ENCODE measurements around the gene BRIX1. TPM values are rescaled to one million over a fixed set of nuclear protein-coding genes. Genes with fewer than 3 reads are reported as not detected.

Gene BRIX1
- total RNA-seq, 1 experiment from 2014 or later: 47.0 TPM

GRCh38 chr5:34929720-34930461 is 14.4 kb downstream of the BRIX1 start:
- CTCF ChIA-PET: interaction anchor here (0.6 to 1.7 kb wide), 8 partner anchors 9 to 1681 kb away, joined by 3 to 7 read pairs (median 4); partner anchors contain the start of genes BRIX1 and RAD1
- TF ChIP-seq, protein P1, sequence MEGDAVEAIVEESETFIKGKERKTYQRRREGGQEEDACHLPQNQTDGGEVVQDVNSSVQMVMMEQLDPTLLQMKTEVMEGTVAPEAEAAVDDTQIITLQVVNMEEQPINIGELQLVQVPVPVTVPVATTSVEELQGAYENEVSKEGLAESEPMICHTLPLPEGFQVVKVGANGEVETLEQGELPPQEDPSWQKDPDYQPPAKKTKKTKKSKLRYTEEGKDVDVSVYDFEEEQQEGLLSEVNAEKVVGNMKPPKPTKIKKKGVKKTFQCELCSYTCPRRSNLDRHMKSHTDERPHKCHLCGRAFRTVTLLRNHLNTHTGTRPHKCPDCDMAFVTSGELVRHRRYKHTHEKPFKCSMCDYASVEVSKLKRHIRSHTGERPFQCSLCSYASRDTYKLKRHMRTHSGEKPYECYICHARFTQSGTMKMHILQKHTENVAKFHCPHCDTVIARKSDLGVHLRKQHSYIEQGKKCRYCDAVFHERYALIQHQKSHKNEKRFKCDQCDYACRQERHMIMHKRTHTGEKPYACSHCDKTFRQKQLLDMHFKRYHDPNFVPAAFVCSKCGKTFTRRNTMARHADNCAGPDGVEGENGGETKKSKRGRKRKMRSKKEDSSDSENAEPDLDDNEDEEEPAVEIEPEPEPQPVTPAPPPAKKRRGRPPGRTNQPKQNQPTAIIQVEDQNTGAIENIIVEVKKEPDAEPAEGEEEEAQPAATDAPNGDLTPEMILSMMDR (IDR thresholded peaks at IDR 0.05; ENCODE audit: unreplicated experiment): no peak
- DNase-seq: peak; percentile 82
- peaks cover 17% of the 10 kb centered on the region for H3K4me1 Mint-ChIP-seq (ENCODE audit: low read depth, unreplicated experiment)
- H3K9me3 Mint-ChIP-seq (ENCODE audit: low read depth, unreplicated experiment): no peaks in the 10 kb centered on the region
- intact Hi-C loops (cut with micrococcal nuclease; ENCODE audit: unreplicated experiment): no loop called here
- H3K27ac Mint-ChIP-seq (ENCODE audit: unreplicated experiment): peak overlapping the region; percentile 82
- no peaks in the 10 kb centered on the region for H3K27me3 Mint-ChIP-seq (ENCODE audit: unreplicated experiment)
- H3K36me3 Mint-ChIP-seq (ENCODE audit: insufficient read depth, unreplicated experiment): peaks cover 39% of the 10 kb centered on the region
- no TSS peak for BruUV-seq (replicated peaks)
- H3K4me3 Mint-ChIP-seq (ENCODE audit: low read depth, unreplicated experiment): peak overlapping the region; percentile 66

DNA sequence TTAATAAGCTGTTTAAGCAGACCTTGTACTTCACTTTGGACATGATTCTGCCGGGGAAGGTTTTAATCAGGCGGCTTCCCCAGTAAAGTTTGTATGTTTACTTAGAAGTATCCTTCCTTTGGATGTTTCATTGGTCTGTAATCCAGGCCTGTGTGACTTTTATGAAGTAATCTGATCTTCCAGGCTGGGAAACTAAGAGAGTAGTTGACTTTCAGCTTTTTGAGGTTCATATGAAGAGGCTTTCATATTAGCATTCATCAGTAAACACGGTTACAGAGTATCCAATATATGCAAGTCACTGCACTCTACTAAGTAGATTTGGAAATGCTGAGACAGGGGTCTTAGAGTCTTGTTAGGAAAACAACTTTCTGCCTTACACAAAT is 14.9 kb downstream of the BRIX1 start:
- Mint-ChIP-seq H3K27ac (ENCODE audit: unreplicated experiment) (peak overlapping the region; percentile 82), H3K4me3 (ENCODE audit: low read depth, unreplicated experiment) (peak overlapping the region; percentile 66), H3K4me1 (ENCODE audit: low read depth, unreplicated experiment) (peaks cover 16% of the 10 kb centered on the region), H3K9me3 (ENCODE audit: low read depth, unreplicated experiment) (no peaks in the 10 kb centered on the region), H3K27me3 (ENCODE audit: unreplicated experiment) (no peaks in the 10 kb centered on the region), H3K36me3 (ENCODE audit: insufficient read depth, unreplicated experiment) (peaks cover 33% of the 10 kb centered on the region)
- DNase-seq: no peak
- intact Hi-C loops (cut with micrococcal nuclease; ENCODE audit: unreplicated experiment): no loop called here
- TF ChIP-seq, protein P1 (IDR thresholded peaks at IDR 0.05; ENCODE audit: unreplicated experiment): no peak
- TSS peak; percentile 72 for BruUV-seq (replicated peaks)
- CTCF ChIA-PET: interaction anchor here (0.6 to 1.7 kb wide), 3 partner anchors 12 to 1680 kb away, joined by 3 to 7 read pairs (median 5); partner anchors contain the start of genes BRIX1 and RAD1

GRCh38 chr5:34930870-34931269 is 15.4 kb downstream of the BRIX1 start:
- H3K4me3 Mint-ChIP-seq (ENCODE audit: low read depth, unreplicated experiment): peak overlapping the region; percentile 66
- H3K36me3 Mint-ChIP-seq (ENCODE audit: insufficient read depth, unreplicated experiment): peaks cover 29% of the 10 kb centered on the region
- H3K4me1 Mint-ChIP-seq (ENCODE audit: low read depth, unreplicated experiment): peaks cover 16% of the 10 kb centered on the region
- no peaks in the 10 kb centered on the region for H3K27me3 Mint-ChIP-seq (ENCODE audit: unreplicated experiment)
- intact Hi-C loops (cut with micrococcal nuclease; ENCODE audit: unreplicated experiment): no loop called here
- no peak for DNase-seq
- TF ChIP-seq, protein P1 (IDR thresholded peaks at IDR 0.05; ENCODE audit: unreplicated experiment): no peak
- H3K9me3 Mint-ChIP-seq (ENCODE audit: low read depth, unreplicated experiment): no peaks in the 10 kb centered on the region
- peak overlapping the region; percentile 37 for H3K27ac Mint-ChIP-seq (ENCODE audit: unreplicated experiment)
- BruUV-seq (replicated peaks): no TSS peak
- CTCF ChIA-PET: interaction anchor here (0.6 to 1.6 kb wide), 2 partner anchors 13 to 1680 kb away, joined by 3 to 5 read pairs; no protein-coding TSS in a partner anchor

DNA sequence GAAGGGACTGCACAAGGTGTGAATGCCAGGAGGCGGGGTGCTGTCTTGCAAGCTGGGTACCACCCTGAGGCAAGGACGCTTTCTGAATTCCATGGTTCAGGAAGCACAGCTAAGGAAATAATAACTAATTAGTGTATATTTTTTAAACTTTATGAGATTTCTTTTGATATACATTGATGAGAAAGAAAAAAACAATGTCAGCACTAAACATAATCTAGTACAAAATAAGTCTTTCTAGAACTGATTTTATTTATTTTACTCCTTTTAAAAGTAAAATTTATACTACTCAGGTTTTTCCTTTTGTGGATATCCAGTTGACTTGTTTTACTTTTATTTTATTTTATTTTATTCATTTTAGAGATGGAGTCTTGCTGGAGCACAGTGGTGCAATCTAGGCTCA is 17.4 kb downstream of the BRIX1 start:
- intact Hi-C loops (cut with micrococcal nuclease; ENCODE audit: unreplicated experiment): no loop called here
- CTCF ChIA-PET: no interaction called here
- TF ChIP-seq, protein P1 (IDR thresholded peaks at IDR 0.05; ENCODE audit: unreplicated experiment): no peak
- H3K9me3 Mint-ChIP-seq (ENCODE audit: low read depth, unreplicated experiment): no peaks in the 10 kb centered on the region
- no peaks in the 10 kb centered on the region for H3K27me3 Mint-ChIP-seq (ENCODE audit: unreplicated experiment)
- H3K27ac Mint-ChIP-seq (ENCODE audit: unreplicated experiment): no peak overlapping the region
- peaks cover 16% of the 10 kb centered on the region for H3K4me1 Mint-ChIP-seq (ENCODE audit: low read depth, unreplicated experiment)
- no peak for DNase-seq
- H3K4me3 Mint-ChIP-seq (ENCODE audit: low read depth, unreplicated experiment): no peak overlapping the region
- BruUV-seq (replicated peaks): no TSS peak
- peaks cover 29% of the 10 kb centered on the region for H3K36me3 Mint-ChIP-seq (ENCODE audit: insufficient read depth, unreplicated experiment)

Data from Calu3 (cell line).